ENCODE data around the gene SPCS2. TPM values are rescaled to one million over a fixed set of nuclear protein-coding genes. Genes with fewer than 3 reads are reported as not detected.

The SPCS2 gene
- polyA plus RNA-seq, 1 donor (not counting 4 experiments of a cell fraction or from before 2014, with no cell fraction given), result 207 TPM

DNA sequence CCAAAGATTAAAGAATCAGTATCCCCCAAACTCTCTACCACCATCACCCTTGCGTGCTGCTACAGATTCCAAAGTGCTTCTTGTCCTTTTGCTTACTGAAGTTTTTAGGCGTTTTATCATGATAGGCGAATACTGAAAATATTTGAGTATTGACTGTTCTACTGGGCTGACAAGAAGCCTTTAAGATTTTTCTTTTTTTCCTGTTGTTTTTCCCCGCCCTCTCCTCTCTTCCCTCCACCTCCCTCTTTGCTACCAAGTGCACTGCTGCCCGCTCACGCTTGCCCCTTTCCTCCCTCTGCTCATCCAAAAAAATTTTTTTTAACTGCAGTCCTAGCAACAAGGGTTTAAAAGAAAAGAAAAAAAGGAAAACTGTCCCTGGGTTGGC lies 679 bp downstream of the SPCS2 start:
- Histone ChIP-seq H3K4me1 (ENCODE audit: control insufficient read depth, extremely low read depth, insufficient read depth, low read length) (peaks cover 21% of the 10 kb centered on the region), H3K9ac (ENCODE audit: control insufficient read depth, extremely low read depth, insufficient read depth, low read length) (peak overlapping the region; percentile 96), H3K4me2 (ENCODE audit: control insufficient read depth, extremely low read depth, insufficient read depth, low read depth, low read length) (peak overlapping the region; percentile 90), H2AFZ (ENCODE audit: control insufficient read depth, low read length) (peak overlapping the region; percentile 29), H3K79me2 (ENCODE audit: control insufficient read depth, insufficient read depth, low read length) (peaks cover 62% of the 10 kb centered on the region), H3K36me3 (ENCODE audit: control insufficient read depth in 2 of 2, extremely low read depth in 1 of 2, insufficient read depth in 2 of 2, low read length in 2 of 2) (peaks cover 1 to 16% of the 10 kb centered on the region in 2 experiments), H3K27me3 (ENCODE audit: control insufficient read depth, extremely low read depth, insufficient read depth, low read length) (no peaks in the 10 kb centered on the region), H3K27ac (ENCODE audit: control insufficient read depth, insufficient read depth, low read length) (peak overlapping the region; percentile 93), H3K4me3 (ENCODE audit: control insufficient read depth in 2 of 3, extremely low read depth in 1 of 3, insufficient read depth in 2 of 3, low read depth in 1 of 3, low read length in 3 of 3) (peak overlapping the region; percentile 91 to 98 (median 98)), H4K20me1 (ENCODE audit: control insufficient read depth, extremely low read depth, insufficient read depth, low read length) (no peaks in the 10 kb centered on the region), H3K9me3 (ENCODE audit: control insufficient read depth, low read depth, low read length) (no peaks in the 10 kb centered on the region), H3K9me1 (ENCODE audit: control insufficient read depth, extremely low read depth, insufficient read depth, low read length) (no peaks in the 10 kb centered on the region)
- FAIRE-seq (no peak), DNase-seq (ENCODE audit: low read depth, low spot score) (no peak)
- TF ChIP-seq EZH2 (IDR thresholded peaks at IDR 0.05; ENCODE audit: low read length), result no peak
- TF ChIP-seq, protein P1, sequence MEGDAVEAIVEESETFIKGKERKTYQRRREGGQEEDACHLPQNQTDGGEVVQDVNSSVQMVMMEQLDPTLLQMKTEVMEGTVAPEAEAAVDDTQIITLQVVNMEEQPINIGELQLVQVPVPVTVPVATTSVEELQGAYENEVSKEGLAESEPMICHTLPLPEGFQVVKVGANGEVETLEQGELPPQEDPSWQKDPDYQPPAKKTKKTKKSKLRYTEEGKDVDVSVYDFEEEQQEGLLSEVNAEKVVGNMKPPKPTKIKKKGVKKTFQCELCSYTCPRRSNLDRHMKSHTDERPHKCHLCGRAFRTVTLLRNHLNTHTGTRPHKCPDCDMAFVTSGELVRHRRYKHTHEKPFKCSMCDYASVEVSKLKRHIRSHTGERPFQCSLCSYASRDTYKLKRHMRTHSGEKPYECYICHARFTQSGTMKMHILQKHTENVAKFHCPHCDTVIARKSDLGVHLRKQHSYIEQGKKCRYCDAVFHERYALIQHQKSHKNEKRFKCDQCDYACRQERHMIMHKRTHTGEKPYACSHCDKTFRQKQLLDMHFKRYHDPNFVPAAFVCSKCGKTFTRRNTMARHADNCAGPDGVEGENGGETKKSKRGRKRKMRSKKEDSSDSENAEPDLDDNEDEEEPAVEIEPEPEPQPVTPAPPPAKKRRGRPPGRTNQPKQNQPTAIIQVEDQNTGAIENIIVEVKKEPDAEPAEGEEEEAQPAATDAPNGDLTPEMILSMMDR (optimal IDR thresholded peaks at IDR 0.05 in 1 of 3, IDR thresholded peaks at IDR 0.05 in 1 of 3, conservative IDR thresholded peaks at IDR 0.05 in 1 of 3; ENCODE audit: extremely low read depth in 1 of 3, insufficient read depth in 2 of 3, low read length in 3 of 3), result no peak
- dilution Hi-C loops (cut with MboI; ENCODE audit: extremely low pct_ligation_motif_present, low sequenced_read_pairs), result no loop called here

DNA sequence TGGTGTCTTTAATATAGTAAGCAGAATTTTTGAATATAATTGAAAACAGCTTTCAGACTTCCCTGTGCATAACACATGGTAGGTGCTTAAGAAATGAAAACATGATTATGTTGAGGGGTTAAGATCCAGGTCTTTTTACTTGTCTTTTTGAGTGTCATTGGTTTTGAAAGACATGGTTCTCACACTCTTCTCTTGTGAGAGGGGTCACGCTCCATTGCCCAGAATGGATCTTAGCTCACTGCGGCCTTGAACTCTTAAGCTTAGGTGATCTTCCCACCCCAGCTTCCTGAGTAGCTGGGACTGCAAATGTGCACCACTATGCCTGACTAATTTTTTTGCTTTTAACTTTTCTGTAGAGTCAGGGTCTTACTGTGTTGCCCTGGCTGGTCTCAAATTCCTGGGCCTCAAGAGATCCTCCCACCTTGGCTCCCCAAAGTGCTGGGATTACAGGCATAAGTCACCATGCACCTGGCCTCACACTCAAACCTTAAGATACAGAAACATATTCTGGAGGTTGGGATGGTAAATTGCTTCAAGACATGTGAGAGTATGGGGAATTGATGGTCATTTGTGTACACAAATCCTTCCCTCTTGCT lies 1.4 kb downstream of the SPCS2 start:
- Histone ChIP-seq H3K9me3 (ENCODE audit: control insufficient read depth, low read depth, low read length) (no peaks in the 10 kb centered on the region), H3K9ac (ENCODE audit: control insufficient read depth, extremely low read depth, insufficient read depth, low read length) (peak overlapping the region; percentile 96), H3K4me1 (ENCODE audit: control insufficient read depth, extremely low read depth, insufficient read depth, low read length) (peaks cover 13% of the 10 kb centered on the region), H3K4me3 (ENCODE audit: control insufficient read depth in 2 of 3, extremely low read depth in 1 of 3, insufficient read depth in 2 of 3, low read depth in 1 of 3, low read length in 3 of 3) (peak overlapping the region; percentile 91 to 98 (median 98)), H3K4me2 (ENCODE audit: control insufficient read depth, extremely low read depth, insufficient read depth, low read depth, low read length) (peak overlapping the region; percentile 90), H3K27ac (ENCODE audit: control insufficient read depth, insufficient read depth, low read length) (peak overlapping the region; percentile 93), H3K36me3 (ENCODE audit: control insufficient read depth in 2 of 2, extremely low read depth in 1 of 2, insufficient read depth in 2 of 2, low read length in 2 of 2) (peaks cover 1 to 20% of the 10 kb centered on the region in 2 experiments), H3K9me1 (ENCODE audit: control insufficient read depth, extremely low read depth, insufficient read depth, low read length) (no peaks in the 10 kb centered on the region), H4K20me1 (ENCODE audit: control insufficient read depth, extremely low read depth, insufficient read depth, low read length) (no peaks in the 10 kb centered on the region), H2AFZ (ENCODE audit: control insufficient read depth, low read length) (no peak overlapping the region), H3K79me2 (ENCODE audit: control insufficient read depth, insufficient read depth, low read length) (peaks cover 69% of the 10 kb centered on the region), H3K27me3 (ENCODE audit: control insufficient read depth, extremely low read depth, insufficient read depth, low read length) (no peaks in the 10 kb centered on the region)
- FAIRE-seq (no peak), DNase-seq (ENCODE audit: low read depth, low spot score) (no peak)
- dilution Hi-C loops (cut with MboI; ENCODE audit: extremely low pct_ligation_motif_present, low sequenced_read_pairs), result no loop called here
- TF ChIP-seq, protein P1 (optimal IDR thresholded peaks at IDR 0.05 in 1 of 3, IDR thresholded peaks at IDR 0.05 in 1 of 3, conservative IDR thresholded peaks at IDR 0.05 in 1 of 3; ENCODE audit: extremely low read depth in 1 of 3, insufficient read depth in 2 of 3, low read length in 3 of 3), result no peak
- TF ChIP-seq EZH2 (IDR thresholded peaks at IDR 0.05; ENCODE audit: low read length), result no peak
